ENCODE results near the gene PADI2. TPM values are rescaled to one million over a fixed set of nuclear protein-coding genes. Genes with fewer than 3 reads are reported as not detected.

The PADI2 gene
- total and polyA plus RNA-seq, 4 donors: 0.25 to 2.4 (median 0.96) TPM

GRCh38 chr1:17104782-17105181 lies 14.5 kb downstream of the PADI2 start:
- Histone ChIP-seq H3K4me3 (ENCODE audit: low read depth in 1 of 3, low read length in 3 of 3) (no peak overlapping the region), H3K9me3 (ENCODE audit: control insufficient read depth in 4 of 4, low read length in 3 of 4) (no peaks in the 10 kb centered on the region), H3K27me3 (ENCODE audit: control insufficient read depth in 4 of 4, insufficient read depth in 4 of 4, low read length in 3 of 4) (no peaks in the 10 kb centered on the region), H3K4me1 (ENCODE audit: control insufficient read depth in 4 of 4, insufficient read depth in 4 of 4, low read length in 3 of 4) (peaks cover 0 to 1% (median 0%) of the 10 kb centered on the region in 4 donors), H3K9ac (ENCODE audit: low read depth in 1 of 2, low read length in 2 of 2) (no peak overlapping the region), H3K27ac (ENCODE audit: low read depth in 1 of 2, low read length in 2 of 2) (no peak overlapping the region), H3K36me3 (ENCODE audit: control insufficient read depth in 4 of 4, insufficient read depth in 3 of 4, low read depth in 1 of 4, low read length in 3 of 4) (no peaks in the 10 kb centered on the region)
- no peak for DNase-seq (ENCODE audit: low spot score)
- TF ChIP-seq YY1 (IDR thresholded peaks at IDR 0.05): no peak
- TF ChIP-seq RAD21 (IDR thresholded peaks at IDR 0.05): no peak
- WGBS: 93% methylated on average over 17 of the region's 17 CpGs

GRCh38 chr1:17102232-17102631 lies 17.0 kb downstream of the PADI2 start:
- H3K9ac ChIP-seq (ENCODE audit: low read depth in 1 of 2, low read length in 2 of 2): no peak overlapping the region
- 88% methylated on average over 2 of the region's 2 CpGs for WGBS

GRCh38 chr1:17101261-17101660 lies 18.0 kb downstream of the PADI2 start:
- WGBS: 80% methylated on average over 4 of the region's 4 CpGs
- no peak overlapping the region for H3K9ac ChIP-seq (ENCODE audit: low read depth in 1 of 2, low read length in 2 of 2)

More at GRCh38 chr1:17102232-17102631, 17.0 kb downstream of the PADI2 start:
- DNase-seq (ENCODE audit: low spot score): no peak
- Histone ChIP-seq H3K4me3 (ENCODE audit: low read depth in 1 of 3, low read length in 3 of 3) (no peak overlapping the region), H3K4me1 (ENCODE audit: control insufficient read depth in 4 of 4, insufficient read depth in 4 of 4, low read length in 3 of 4) (peaks cover 0 to 2% (median under 1%) of the 10 kb centered on the region in 4 donors), H3K27me3 (ENCODE audit: control insufficient read depth in 4 of 4, insufficient read depth in 4 of 4, low read length in 3 of 4) (no peaks in the 10 kb centered on the region), H3K36me3 (ENCODE audit: control insufficient read depth in 4 of 4, insufficient read depth in 3 of 4, low read depth in 1 of 4, low read length in 3 of 4) (no peaks in the 10 kb centered on the region), H3K27ac (ENCODE audit: low read depth in 1 of 2, low read length in 2 of 2) (no peak overlapping the region), H3K9me3 (ENCODE audit: control insufficient read depth in 4 of 4, low read length in 3 of 4) (no peaks in the 10 kb centered on the region)
- TF ChIP-seq ATF3 (IDR thresholded peaks at IDR 0.05) (no peak), HNF4G (IDR thresholded peaks at IDR 0.05) (no peak), RXRA (IDR thresholded peaks at IDR 0.05) (no peak), RAD21 (IDR thresholded peaks at IDR 0.05) (no peak), REST (IDR thresholded peaks at IDR 0.05) (no peak), MAX (IDR thresholded peaks at IDR 0.05) (no peak), GABPA (IDR thresholded peaks at IDR 0.05 in 1 of 2, conservative IDR thresholded peaks at IDR 0.05 in 1 of 2) (no peak), FOXA2 (IDR thresholded peaks at IDR 0.05) (no peak), TAF1 (conservative IDR thresholded peaks at IDR 0.05) (no peak), YY1 (IDR thresholded peaks at IDR 0.05) (no peak), JUND (IDR thresholded peaks at IDR 0.05) (no peak), SP1 (IDR thresholded peaks at IDR 0.05) (no peak), FOXA1 (IDR thresholded peaks at IDR 0.05) (no peak), EGR1 (IDR thresholded peaks at IDR 0.05; ENCODE audit: low read depth in 2 of 2) (no peak)

More at GRCh38 chr1:17101261-17101660, 18.0 kb downstream of the PADI2 start:
- DNase-seq (ENCODE audit: low spot score): no peak
- Histone ChIP-seq H3K36me3 (ENCODE audit: control insufficient read depth in 4 of 4, insufficient read depth in 3 of 4, low read depth in 1 of 4, low read length in 3 of 4) (no peaks in the 10 kb centered on the region), H3K9me3 (ENCODE audit: control insufficient read depth in 4 of 4, low read length in 3 of 4) (no peaks in the 10 kb centered on the region), H3K27me3 (ENCODE audit: control insufficient read depth in 4 of 4, insufficient read depth in 4 of 4, low read length in 3 of 4) (no peaks in the 10 kb centered on the region), H3K4me3 (ENCODE audit: low read depth in 1 of 3, low read length in 3 of 3) (no peak overlapping the region), H3K4me1 (ENCODE audit: control insufficient read depth in 4 of 4, insufficient read depth in 4 of 4, low read length in 3 of 4) (peaks cover 0 to 2% (median under 1%) of the 10 kb centered on the region in 4 donors), H3K27ac (ENCODE audit: low read depth in 1 of 2, low read length in 2 of 2) (no peak overlapping the region)
- no peak for TF ChIP-seq ATF3 (IDR thresholded peaks at IDR 0.05)
- TF ChIP-seq JUND (IDR thresholded peaks at IDR 0.05): no peak
- no peak for TF ChIP-seq EGR1 (IDR thresholded peaks at IDR 0.05; ENCODE audit: low read depth in 2 of 2)
- no peak for TF ChIP-seq HNF4G (IDR thresholded peaks at IDR 0.05)
- TF ChIP-seq MAX (IDR thresholded peaks at IDR 0.05): no peak
- no peak for TF ChIP-seq REST (IDR thresholded peaks at IDR 0.05)
- TF ChIP-seq RXRA (IDR thresholded peaks at IDR 0.05): no peak
- TF ChIP-seq YY1 (IDR thresholded peaks at IDR 0.05): no peak
- no peak for TF ChIP-seq HNF4A (conservative IDR thresholded peaks at IDR 0.05)
- no peak for TF ChIP-seq FOXA2 (IDR thresholded peaks at IDR 0.05)

Data from liver (tissue), 9 donors.